Activated CD4-positive, alpha-beta T cell treated with anti-CD3 and anti-CD28 coated beads for 48 hours (primary cell): ENCODE results near the gene CENPP.

ENCODE experiments used
- DNase-seq: peaks from one replicate; pipeline ENCODE4 v3.0.0-alpha.2; 2020

Gene CENPP

DNA sequence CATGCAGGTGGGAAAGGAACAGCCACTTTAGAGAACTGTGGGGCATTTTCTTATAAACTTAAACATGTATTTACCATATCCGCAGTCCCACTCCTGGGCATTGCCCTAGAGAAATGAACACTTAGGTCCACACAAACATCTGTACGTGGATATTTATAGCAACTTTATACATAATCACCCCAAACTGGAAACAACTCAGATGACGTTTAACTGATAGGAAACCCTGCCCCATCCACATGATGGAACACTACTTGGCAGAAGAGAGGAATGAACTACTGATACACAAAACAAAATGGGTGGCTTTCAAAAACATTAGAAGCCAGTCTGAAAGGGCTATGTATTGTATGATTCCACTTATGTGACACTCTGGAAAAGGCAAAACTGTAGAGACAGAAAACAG is 187.6 kb downstream of the CENPP start:
- DNase-seq = no peak

DNA sequence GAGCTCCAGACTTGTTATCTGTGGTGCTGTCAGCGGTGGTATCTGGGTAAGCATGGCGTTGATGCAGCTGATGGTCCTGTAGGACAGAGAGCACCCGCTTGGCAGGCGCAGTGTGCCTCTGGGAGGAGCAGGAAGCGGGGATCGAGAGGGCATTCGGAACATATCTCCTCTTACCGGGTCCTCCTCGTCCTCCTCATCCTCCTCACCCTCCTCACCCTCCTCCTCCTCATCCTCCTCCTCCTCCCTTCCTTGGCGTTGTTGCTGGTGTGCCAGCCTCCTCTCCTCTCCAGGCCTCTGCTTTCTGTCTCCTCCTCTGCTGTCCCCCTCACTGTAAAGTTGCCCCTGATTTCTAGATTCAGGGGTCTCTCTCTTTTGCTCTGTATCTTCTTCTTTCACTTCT is 188.9 kb downstream of the CENPP start:
- DNase-seq = no peak

DNA sequence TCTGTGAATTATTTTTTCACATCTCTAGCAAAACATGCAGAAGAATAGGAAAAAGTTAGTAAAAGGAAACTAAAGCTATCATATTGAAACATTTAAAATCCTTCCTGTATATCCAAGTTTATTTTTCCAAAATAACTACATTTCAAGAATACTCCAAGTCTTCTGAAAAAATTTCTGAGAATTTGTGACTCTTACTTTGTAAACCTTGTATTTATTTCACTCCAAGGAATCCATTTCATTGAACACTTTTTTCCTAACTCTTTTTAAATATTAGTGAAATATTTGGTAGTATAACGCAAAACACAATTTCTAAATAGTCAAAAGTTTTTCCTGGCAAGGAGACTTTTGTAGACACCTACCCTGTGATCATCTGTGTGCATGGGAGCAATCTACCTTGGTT is 190.8 kb downstream of the CENPP start:
- no peak for DNase-seq

DNA sequence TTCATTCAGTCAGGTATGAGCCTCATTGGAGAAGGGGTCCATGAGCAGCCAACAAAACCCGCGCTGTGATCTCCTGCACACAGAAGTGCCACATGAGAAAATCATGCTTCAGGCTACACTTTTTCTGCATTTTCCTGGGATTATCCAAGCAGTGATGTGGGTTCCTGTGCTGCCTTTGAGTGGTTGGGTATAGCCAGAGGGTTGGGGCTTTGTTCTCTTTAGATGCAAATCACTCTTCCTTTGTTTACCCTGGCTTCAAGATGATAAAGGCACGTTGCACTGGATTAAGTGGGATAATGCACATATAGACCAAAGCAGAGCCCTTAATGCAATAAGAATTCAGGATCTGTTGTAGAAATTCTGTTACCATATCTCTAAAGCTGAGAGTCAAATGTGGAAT is 191.3 kb downstream of the CENPP start:
- no peak for DNase-seq

DNA sequence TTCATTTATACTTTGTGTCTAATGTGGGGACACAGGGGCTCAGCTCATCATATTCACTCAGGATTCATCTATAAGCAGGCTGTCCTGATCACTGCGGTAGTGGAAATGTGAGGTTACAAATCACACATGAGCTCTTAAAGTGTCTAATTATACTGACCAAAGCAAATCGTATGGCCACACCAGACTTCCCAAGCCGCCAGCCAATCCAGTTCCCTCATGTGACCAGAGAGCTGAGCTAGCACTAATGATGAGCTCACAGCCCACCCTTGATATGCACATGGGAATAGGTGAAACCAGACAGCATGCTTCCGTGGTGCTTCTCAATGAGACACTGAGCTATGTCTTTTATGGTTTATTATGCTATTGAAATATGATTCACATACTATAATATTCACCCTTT is 192.4 kb downstream of the CENPP start:
- DNase-seq = no peak

DNA sequence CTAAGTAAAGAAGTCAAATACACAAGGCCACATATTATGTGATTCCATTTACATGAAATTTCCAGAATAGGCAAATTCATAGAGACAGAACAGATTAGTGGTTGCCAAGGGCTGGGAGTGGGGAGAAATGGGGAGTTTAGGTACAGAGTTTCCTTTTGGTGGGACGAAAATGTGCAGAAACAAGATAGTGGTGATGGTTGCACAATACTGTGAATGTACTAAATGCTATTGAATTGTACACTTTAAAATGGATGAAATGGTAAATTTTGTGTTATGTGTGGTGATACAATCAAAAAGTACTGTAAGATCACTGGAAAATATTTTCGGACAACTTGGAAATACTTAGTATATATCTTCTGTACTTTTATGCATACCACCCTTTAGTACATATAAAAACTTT is 195.1 kb downstream of the CENPP start:
- no peak for DNase-seq

DNA sequence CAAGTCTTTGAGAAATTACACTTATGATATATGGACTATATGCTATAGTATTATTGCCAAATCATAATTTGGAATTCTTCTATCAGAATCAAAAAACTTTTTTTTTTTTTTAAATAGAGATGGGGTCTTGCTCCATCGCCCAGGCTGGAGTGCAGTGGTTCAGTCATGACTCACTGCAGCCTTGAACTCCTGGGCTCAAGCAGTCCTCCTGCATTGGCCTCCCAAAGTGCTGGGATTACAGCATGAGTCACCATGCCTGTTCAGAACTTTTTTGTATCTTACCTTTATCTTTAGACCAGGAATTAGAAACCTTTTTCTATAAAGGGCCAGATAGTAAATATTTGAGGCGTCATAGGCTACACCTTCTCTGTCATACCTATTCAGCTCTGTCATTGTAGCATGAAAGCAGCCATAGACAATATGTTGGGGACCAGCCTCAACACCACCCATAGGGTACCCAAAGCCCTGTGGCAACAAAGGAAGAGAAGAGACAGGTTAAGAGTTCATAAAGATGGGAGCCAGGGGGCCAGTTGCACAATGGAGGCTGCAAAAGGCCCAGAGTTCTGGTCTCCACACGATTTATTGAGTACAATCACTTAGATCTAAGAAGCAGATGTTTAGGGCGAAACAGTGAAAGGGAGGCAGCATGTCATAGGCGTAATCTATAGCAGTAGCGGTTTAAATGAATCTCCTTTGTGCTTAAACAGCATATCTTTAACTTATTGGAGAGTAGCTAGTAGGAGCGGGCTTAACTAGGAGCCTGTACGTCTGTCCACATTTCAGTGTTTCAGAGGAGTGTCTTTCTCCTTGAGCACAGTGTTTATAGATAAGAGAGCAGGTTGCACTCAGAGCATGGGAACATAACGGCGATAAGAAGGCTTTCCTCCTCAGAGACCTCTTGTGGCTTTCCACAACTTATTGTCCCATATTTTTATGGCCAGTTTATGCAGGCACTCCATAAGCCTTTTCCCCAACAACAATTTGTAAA is 197.5 kb downstream of the CENPP start:
- DNase-seq = no peak

DNA sequence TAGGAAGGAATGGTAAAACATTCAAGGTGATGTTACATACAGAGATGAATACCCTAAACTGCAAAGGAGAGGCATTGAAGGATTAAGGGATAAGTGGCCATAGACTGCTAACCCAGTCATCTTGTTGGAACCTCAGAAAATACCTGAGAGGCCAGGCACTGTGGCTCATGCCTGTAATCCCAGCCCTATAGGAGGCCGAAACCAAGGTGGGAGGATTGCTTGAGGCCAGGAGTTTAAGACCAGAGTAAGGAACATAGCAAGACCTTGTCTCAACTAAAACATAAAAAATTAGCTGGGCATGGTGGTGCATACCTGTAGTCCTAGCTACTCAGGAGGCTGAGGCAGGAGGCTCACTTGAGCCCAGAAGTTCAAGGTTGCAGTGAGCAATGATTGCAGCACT is 199.1 kb downstream of the CENPP start:
- DNase-seq = no peak

DNA sequence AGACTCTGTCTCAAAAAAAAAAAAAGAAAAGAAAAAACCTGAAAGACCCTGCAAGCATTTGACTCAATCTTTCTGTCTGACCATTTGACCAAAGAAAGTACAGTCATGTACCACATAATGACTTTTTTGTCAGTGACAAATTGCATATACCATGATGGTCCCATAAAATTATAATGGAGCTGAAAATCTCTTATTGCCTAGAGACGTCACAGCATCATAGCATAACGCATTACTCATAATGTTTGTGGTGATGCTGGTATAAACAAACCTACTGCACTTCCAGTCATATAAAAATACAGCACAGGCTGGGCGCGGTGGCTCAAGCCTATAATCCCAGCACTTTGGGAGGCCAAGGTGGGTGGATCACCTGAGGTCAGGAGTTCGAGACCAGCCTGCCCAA is 199.6 kb downstream of the CENPP start:
- no peak for DNase-seq

DNA sequence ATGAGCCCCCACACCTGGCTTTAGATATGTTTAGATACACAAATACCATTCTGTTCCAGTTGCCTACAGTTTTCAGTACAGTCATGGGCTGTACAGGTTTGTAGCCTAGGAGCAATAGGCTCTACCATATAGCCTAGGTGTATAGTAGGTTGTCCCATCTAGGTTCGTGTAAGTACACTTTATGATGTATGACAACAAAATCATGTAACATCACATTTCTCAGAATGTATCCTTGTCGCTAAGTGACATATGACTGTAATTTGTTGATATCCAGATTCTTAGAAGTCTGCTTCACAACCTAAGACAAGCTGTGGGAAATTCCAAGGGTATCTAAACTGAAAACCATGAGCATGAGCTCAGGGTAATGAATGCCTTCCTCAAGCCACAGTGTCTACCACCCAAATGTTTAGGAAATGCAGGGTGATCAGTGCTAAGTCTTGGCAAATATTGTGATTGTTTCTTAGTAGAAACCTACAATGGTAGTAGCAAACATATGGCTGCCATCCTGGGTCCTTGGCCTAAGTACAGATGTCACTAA is 201.6 kb downstream of the CENPP start:
- DNase-seq = no peak

DNA sequence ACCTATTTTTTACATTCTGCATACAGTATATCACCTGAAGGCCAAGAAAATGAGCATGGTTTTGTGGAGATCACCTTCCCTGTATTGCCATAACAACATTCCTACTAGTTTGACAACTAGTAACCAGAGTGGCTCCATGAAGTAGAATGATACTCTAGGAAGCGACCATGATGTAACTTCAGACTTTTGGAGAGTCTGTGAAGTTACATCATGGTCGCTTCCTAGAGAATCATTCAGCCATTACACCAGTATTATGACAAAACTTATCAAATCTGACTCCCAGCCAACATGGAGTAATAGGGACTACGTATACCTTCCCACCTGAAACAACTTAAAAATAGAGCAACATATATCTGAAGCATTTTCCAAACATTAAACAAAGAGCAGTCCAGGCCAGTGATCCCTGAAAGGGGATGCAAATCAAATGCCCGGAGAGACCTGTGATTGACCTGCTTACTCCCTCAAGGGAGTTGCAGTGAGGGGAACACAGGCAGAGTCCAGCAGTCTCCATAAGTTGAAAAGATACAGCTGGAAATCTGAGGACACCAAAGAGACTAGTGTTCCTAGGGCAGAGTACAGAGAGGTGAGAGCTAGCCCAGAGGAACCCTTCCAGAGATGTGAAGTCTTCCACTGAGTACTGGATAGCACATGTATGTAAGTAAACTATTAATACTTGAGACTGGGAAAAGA is 202.2 kb downstream of the CENPP start:
- no peak for DNase-seq

DNA sequence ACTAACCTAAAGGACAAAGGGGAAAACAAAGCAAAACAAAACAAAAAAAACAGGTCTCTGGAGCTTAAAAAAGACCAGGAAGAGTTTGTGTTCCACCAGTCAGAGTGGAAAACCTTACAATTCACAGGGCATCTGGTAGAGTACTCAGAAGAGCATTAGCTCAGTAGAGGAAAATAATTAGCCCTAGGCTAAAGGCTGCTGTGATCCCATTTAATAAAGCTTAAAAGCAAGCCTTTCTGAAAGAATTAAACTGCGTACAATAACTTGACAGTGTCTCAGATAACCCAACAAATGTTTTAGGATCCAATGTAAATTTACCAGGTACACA is 202.7 kb downstream of the CENPP start:
- no peak for DNase-seq

DNA sequence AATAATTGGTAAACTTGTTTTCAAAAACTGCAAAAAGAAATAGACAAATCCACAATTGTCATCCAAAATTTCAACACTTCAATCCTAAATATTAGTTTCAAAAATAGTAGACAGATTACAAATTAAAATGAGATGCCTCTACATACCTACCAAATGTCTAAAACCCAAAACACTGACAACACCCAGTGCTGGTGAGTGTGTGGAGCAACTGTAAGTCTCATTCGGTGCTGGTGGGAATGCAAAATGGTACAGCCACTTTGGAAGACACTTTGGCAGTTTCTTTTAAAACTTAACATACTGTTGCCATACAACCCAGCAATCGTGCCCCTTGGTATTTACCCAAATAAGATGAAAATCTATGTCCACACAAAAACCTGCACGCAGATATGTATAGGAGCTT is 203.4 kb downstream of the CENPP start:
- no peak for DNase-seq

DNA sequence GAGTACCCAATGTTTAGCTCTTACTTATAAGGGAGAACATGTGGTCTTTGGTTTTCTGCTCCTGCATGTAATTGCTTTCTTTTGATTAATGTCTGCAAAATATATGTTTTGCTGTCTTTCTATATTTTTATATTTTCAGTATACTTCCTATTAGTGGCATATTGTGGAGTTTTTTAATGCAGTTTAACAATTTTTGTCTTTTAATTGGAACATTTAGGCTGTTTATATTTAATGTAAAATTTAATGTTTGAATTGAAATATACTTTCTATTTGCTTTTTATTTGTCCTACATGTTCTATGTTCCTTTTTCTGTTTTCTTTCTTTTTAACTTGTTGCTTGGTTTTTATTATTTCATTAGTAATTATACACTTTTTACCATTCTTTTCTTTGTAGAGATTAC is 205.1 kb downstream of the CENPP start:
- no peak for DNase-seq

DNA sequence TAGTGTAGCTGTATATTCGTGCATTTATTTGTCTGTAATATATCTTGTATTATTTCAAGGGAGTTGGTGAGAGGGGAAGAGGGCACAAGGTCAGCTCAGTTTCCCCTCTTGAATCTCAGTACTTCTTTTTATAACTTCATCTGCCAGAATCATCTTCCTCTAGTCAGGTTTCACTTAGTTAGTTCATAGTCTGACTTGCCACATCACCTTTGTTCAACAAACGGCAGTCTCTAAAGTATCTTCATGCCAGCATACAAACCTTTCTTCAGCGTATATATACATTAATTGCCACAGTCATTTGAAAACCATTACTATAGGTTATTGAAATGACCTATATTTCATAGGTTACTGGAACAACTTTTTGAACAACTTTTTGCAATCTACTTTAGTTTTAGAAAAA is 208.5 kb downstream of the CENPP start:
- no peak for DNase-seq

DNA sequence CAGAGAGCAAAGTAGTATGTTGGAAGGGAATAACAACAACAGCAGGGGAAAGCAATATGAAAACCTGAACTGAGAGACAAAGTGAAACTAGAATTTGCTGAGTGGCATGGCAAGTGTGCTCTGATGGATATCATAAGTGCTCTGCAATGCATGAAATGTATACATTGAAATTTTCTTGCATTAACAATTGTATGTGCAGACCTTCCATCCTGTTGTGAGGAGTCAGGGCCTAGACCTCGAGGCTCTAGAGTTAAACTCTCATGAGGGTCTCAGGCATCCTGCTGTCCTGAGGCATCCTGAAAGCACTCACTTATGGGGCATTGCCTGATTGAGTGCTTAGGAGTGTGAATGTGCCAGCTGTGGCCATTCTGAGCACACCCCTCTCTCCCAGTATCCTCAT is 208.9 kb downstream of the CENPP start:
- DNase-seq = no peak

DNA sequence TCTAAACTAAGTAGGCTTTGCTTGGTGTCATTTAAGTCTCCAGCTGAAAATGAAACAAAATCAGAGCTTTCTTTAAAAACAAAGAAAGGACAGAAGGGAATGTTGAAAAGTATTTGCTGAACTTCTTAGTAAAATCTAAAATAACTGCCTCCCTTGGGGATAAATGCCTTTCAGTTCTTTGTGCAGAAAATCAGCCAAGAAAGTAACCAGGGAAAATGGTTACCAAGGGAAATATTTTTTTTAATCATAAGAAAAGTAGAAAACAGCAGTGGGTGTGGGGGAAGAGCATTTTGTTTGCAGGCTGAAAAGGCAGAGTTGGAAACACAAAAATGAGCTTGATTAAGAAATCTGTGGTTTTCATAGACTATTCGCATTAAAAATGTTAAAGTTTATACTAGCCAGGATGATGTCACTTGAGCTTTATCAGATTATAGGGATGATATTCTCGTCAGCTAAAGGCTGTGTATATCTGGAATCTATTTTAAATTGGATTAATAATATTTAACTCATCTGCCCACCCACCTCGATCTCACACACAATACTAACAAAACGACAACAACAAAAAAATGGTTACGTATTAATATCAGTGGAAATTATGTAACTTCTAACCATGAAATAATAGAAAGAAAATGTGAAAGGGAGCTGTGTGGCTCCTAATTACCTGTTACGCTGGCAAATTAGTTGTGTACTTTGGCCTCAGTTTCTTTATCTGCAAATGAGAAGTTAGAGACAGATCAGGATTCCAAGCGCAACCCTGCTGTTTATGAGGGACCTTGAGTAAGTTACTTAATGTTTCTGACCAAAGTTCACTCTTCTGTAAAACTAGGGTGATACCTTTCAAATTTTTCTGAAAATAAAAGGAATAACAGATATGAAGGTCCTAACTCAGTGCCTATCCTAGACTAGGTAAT is 210.4 kb downstream of the CENPP start, which contains the start of gene ECM2:
Gene ECM2 (minus strand): TSS at position 51 of the 911 bp plus-strand sequence. CDS start 13,124 bp downstream, outside the sequence.
- DNase-seq = no peak

DNA sequence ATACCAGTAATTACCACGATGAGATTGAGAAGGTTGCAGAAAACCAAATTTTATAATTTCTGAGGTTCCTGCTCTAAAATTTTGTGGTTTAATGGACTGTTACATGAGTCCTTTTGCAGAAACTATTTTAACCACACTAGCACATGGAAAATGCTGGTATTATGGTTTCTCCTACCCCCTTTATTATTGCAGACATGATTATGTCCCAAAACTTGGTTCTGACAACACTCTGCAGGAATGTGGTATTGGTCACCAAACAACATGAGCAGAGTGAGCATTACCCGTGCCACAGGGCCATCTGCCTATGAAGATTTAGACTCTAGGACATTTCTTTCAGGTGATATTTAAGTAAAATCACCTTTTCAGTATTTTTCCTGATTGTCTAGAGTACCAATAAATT is 212.8 kb downstream of the CENPP start:
- DNase-seq = no peak

DNA sequence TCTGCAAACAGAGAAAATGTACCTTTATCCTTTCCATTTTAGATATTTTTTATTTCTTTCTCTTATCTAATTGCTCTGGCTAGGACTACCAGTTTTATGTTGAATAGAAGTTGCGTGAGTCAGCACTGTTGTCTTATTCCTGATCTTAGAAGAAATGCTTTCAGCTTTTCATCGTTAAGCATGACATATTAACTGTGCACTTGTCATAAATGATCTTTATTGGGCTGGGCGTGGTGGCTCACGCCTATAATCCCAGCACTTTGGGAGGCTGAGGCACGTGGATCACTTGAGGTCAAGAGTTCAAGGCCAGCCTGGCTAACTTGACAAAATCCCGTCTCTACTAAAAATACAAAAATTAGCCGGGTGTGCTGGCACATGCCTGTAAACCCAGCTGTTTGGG is 218.2 kb downstream of the CENPP start:
- no peak for DNase-seq

DNA sequence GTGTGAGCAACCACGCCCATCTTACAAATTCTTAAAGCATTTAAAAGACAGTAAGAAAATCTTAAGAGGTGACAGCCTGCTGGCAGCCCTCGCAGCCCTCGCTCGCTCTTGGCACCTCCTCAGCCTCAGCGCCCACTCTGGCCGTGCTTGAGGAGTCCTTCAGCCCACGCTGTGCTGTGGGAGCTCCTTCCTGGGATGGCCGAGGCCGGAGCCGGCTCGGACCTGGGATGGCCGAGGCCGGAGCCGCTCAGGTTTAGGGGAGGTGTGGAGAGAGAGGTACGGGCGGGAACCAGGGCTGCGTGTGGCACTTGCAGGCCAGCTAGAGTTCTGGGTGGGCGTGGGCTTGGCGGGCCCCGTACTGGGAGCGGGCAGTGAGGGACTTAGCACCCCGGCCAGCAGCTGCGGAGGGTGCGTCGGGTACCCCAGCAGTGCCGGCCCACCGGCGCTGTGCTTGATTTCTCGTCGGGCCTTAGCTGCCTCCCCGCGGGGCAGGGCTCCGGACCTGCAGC is 219.3 kb downstream of the CENPP start:
- DNase-seq = no peak

DNA sequence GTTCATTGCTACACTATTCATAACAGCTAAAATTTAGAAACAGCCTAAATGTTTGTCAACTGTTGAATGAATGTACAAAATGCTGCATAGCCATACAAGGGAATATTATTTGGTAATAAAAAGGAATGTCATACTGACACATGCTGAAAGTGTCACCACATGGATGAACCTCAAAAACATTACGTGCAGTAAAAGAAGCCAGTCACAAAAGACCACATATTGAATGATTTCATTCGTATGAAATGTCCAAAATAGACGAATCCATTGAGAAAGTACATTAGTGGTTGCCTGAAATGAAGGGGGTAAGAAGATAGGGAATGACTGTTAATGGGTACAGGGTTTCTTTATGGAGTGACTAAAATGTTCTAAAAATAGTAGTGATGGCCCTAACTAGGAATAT is 221.6 kb downstream of the CENPP start:
- DNase-seq = no peak

DNA sequence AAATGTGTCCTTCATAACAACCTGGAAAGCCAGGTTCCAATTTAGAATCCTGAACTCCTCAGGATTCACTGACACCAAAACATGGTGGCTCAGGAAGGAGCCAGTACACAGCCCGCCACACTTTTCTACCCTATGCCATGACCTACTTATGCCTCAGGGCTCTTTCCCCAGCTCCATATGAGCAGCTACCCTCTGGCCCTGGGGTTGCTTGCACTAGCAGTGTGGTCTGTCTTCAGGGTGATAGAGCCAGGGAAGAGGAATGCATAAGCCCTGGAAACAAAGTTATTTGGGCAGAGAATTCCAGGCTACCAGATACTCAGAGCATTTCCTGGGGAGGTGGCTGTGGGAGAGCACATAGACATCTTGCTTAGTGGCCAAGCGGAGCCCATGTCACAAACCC is 225.0 kb downstream of the CENPP start:
- DNase-seq = no peak
